K562 (cell line): ENCODE measurements around the gene SNAI1. TPM values are rescaled to one million over a fixed set of nuclear protein-coding genes. Genes with fewer than 3 reads are reported as not detected.

ENCODE experiments used
- CCNT2 ChIP-seq: IDR thresholded peaks from 2 replicates; pipeline ENCODE4 v1.6.1; 2011; ENCODE audit warnings: borderline replicate concordance, low read depth, mild to moderate bottlenecking, moderate library complexity, mixed read lengths, low read length; ENCODE audit not compliant: insufficient read length; ENCODE audit errors: extremely low read depth
- CEBPG ChIP-seq, 3 experiments: fragments of 200-800 bp in 1 of 3; sonication (Bioruptor generic) in 1 of 3; sonication (generic) in 1 of 3; formaldehyde crosslinking in 1 of 3; IDR thresholded peaks in 2 of 3; conservative IDR thresholded peaks in 1 of 3; 2 replicates each; pipeline versions ENCODE4 v1.6.1 to v1.8.0; 2016 to 2022; ENCODE audit warnings: missing compliant biosample characterization in 2 of 3, missing genetic modification characterization in 2 of 3, mild to moderate bottlenecking in 1 of 3, missing genetic modification reagents in 1 of 3
- CHD4 ChIP-seq: fragments of 200-600 bp; sonication (generic); IDR thresholded peaks from 3 replicates; pipeline ENCODE4 v1.6.1; 2012; ENCODE audit warnings: low read depth, mild to moderate bottlenecking, mixed read lengths, low read length, inconsistent platforms; ENCODE audit not compliant: insufficient read depth, insufficient replicate concordance, poor library complexity, severe bottlenecking
- ILK ChIP-seq: fragments of 450-650 bp; IDR thresholded peaks from 2 replicates; pipeline ENCODE4 v1.6.1; 2016; ENCODE audit warnings: missing genetic modification characterization, low read depth, mild to moderate bottlenecking, missing compliant biosample characterization, moderate library complexity, borderline replicate concordance
- MIER1 ChIP-seq: fragments of 450-650 bp; IDR thresholded peaks from 2 replicates; pipeline ENCODE4 v1.6.1; 2016; ENCODE audit warnings: antibody characterized with exemption, mild to moderate bottlenecking, low read depth
- SMARCA4 ChIP-seq: fragments of 450-650 bp; IDR thresholded peaks from 2 replicates; pipeline ENCODE4 v1.6.1; 2016
- TEAD4 ChIP-seq, 2 experiments: sonication (generic) in 1 of 2; formaldehyde crosslinking in 1 of 2; IDR thresholded peaks; 2 replicates each; pipeline versions ENCODE4 v1.6.1 to v1.8.0; 2012 to 2022; ENCODE audit warnings: borderline replicate concordance in 1 of 2, inconsistent platforms in 1 of 2, low read length in 1 of 2, mild to moderate bottlenecking in 1 of 2, missing genetic modification reagents in 1 of 2
- ZFP1 ChIP-seq: fragments of 450-650 bp; formaldehyde crosslinking; IDR thresholded peaks from 2 replicates; pipeline ENCODE4 v1.4.0; 2020; ENCODE audit warnings: mild to moderate bottlenecking, mixed read lengths
- polyA plus RNA-seq, 8 experiments: library from polyadenylated mRNA; depleted of rRNA in 4 of 8; stranded (reverse) in 5 of 8; unstranded in 3 of 8; fragments of >200 nt; fragmentation: Nextera tagmentation in 2 of 8; fragmentation: Illumina TruSeq in 1 of 8; extraction: Ambion mirVana in 2 of 8; extraction: Trizol in 1 of 8; gene quantifications; 2 replicates each; pipeline versions ENCODE4 v1.2.1 to v1.2.3, GENCODE V29; 2011 to 2014; ENCODE audit warnings: inconsistent platforms in 1 of 8, missing spikeins in 1 of 8
- total RNA-seq, 7 experiments: library from RNA; depleted of rRNA in 6 of 7; stranded (reverse); fragments of >200 nt in 6 of 7; fragmentation: Illumina TruSeq in 2 of 7; extraction: Trizol in 2 of 7; gene quantifications; 2 replicates each; pipeline versions ENCODE4 v1.2.1 to v1.2.3, GENCODE V29; 2011 to 2021; ENCODE audit warnings: low replicate concordance in 1 of 7
- TF ChIP-seq, protein P1 (sequence below): fragments of 250-450 bp; sonication (Bioruptor Pico); IDR thresholded peaks from 2 replicates; pipeline ENCODE4 v1.4.0; 2020; ENCODE audit warnings: mild to moderate bottlenecking, moderate library complexity
- TF ChIP-seq, protein P2 (sequence below): sonication (generic); formaldehyde crosslinking; IDR thresholded peaks from 2 replicates; pipeline ENCODE4 v1.9.0; 2022; ENCODE audit warnings: mild to moderate bottlenecking, missing genetic modification reagents
- TF ChIP-seq, protein P3 (sequence below): sonication (generic); formaldehyde crosslinking; IDR thresholded peaks from 2 replicates; pipeline ENCODE4 v1.8.0; 2023; ENCODE audit warnings: mild to moderate bottlenecking, missing genetic modification reagents

Gene SNAI1
- total and polyA plus RNA-seq, 9 of the 15 experiments (the other 6 are each of a cell fraction or from before 2014, with no cell fraction given): 0.32 to 11.6 (median 2.0) TPM

DNA sequence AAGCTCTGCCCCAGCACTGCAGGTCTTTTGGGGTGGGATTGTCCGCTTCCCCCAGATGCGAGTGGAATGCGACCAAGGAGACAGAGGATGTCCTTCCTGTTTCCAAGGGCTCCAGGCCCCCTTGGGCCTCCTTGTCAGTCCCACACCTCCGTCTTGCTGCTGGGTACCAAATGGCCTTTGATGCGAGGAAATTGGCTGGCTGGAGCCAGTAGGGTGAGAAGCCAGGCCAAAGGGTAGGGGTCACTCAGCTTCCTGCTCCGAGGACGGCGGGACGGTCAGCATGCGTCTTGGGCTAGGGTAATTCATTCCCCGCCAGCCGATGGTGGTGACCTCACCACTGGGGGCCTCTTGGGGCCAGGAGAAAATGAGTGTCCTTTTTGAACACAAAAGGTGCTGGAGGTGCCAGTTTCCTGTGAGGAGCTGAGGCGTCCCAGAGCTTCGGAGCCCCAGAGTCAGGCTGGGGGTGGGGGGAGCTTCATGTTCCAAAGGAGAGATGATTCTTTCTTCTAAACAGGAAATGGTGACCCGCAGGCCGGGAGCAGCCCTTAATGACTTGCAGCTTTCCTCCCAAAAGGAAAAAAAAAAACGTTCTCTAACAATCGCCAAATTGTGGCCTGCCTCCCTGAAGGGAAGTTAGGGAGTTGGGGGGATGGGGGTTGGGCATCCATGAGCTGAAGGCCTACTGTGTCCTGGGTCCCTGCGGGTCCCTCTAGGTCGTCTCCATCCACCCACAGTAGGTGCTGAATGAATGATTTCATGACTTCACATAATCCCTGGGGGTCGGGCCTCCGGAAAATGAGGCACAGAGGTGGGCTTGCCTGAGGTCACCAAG lies 6.7 kb downstream of the SNAI1 start (continued):
- TF ChIP-seq CEBPG (CRISPR knock-in tag; IDR thresholded peaks at IDR 0.05) (no peak), CEBPG (tag; conservative IDR thresholded peaks at IDR 0.05 in 1 of 2, IDR thresholded peaks at IDR 0.05 in 1 of 2) (no peak), MIER1 (no peak), TEAD4 (IDR thresholded peaks at IDR 0.05; ENCODE audit: low read length) (no peak), TEAD4 (CRISPR knock-in tag; IDR thresholded peaks at IDR 0.05; ENCODE audit: borderline replicate concordance) (no peak), CCNT2 (no peak), CHD4 (no peak), ILK (tag) (no peak), SMARCA4 (no peak), ZFP1 (CRISPR knock-in tag) (no peak)
- TF ChIP-seq, protein P1, sequence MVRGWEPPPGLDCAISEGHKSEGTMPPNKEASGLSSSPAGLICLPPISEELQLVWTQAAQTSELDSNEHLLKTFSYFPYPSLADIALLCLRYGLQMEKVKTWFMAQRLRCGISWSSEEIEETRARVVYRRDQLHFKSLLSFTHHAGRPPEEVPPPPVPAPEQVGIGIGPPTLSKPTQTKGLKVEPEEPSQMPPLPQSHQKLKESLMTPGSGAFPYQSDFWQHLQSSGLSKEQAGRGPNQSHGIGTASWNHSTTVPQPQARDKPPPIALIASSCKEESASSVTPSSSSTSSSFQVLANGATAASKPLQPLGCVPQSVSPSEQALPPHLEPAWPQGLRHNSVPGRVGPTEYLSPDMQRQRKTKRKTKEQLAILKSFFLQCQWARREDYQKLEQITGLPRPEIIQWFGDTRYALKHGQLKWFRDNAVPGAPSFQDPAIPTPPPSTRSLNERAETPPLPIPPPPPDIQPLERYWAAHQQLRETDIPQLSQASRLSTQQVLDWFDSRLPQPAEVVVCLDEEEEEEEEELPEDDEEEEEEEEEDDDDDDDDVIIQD (CRISPR knock-in tag): no peak
- TF ChIP-seq, protein P2, sequence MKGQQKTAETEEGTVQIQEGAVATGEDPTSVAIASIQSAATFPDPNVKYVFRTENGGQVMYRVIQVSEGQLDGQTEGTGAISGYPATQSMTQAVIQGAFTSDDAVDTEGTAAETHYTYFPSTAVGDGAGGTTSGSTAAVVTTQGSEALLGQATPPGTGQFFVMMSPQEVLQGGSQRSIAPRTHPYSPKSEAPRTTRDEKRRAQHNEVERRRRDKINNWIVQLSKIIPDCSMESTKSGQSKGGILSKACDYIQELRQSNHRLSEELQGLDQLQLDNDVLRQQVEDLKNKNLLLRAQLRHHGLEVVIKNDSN: no peak
- TF ChIP-seq, protein P3, sequence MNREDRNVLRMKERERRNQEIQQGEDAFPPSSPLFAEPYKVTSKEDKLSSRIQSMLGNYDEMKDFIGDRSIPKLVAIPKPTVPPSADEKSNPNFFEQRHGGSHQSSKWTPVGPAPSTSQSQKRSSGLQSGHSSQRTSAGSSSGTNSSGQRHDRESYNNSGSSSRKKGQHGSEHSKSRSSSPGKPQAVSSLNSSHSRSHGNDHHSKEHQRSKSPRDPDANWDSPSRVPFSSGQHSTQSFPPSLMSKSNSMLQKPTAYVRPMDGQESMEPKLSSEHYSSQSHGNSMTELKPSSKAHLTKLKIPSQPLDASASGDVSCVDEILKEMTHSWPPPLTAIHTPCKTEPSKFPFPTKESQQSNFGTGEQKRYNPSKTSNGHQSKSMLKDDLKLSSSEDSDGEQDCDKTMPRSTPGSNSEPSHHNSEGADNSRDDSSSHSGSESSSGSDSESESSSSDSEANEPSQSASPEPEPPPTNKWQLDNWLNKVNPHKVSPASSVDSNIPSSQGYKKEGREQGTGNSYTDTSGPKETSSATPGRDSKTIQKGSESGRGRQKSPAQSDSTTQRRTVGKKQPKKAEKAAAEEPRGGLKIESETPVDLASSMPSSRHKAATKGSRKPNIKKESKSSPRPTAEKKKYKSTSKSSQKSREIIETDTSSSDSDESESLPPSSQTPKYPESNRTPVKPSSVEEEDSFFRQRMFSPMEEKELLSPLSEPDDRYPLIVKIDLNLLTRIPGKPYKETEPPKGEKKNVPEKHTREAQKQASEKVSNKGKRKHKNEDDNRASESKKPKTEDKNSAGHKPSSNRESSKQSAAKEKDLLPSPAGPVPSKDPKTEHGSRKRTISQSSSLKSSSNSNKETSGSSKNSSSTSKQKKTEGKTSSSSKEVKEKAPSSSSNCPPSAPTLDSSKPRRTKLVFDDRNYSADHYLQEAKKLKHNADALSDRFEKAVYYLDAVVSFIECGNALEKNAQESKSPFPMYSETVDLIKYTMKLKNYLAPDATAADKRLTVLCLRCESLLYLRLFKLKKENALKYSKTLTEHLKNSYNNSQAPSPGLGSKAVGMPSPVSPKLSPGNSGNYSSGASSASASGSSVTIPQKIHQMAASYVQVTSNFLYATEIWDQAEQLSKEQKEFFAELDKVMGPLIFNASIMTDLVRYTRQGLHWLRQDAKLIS: no peak
